Smooth muscle cell (in vitro differentiated cells): ENCODE data around the gene IFT80. TPM values are rescaled to one million over a fixed set of nuclear protein-coding genes. Genes with fewer than 3 reads are reported as not detected.

Experiments
- DNase-seq: peaks from one replicate; lab custom pipeline; 2025; ENCODE audit not compliant: unreplicated experiment; lab: John Stamatoyannopoulos, UW
- H2AFZ ChIP-seq: fragments of 200-600 bp; sonication (generic); 2 replicates; pipeline ENCODE4 v1.6.0; 2016; ENCODE audit warnings: antibody characterized with exemption, low read depth, mild to moderate bottlenecking
- H3F3A ChIP-seq: fragments of 200-600 bp; sonication (generic); 2 replicates; pipeline ENCODE4 v1.6.0; 2017; ENCODE audit warnings: antibody characterized with exemption, low read depth
- H3K27ac ChIP-seq: fragments of 200-600 bp; sonication (generic); 2 replicates; pipeline ENCODE4 v1.5.1; 2016; ENCODE audit warnings: low read depth, mild to moderate bottlenecking
- H3K27me3 ChIP-seq: fragments of 200-600 bp; sonication (generic); 2 replicates; pipeline ENCODE4 v1.6.1; 2016; ENCODE audit warnings: low read depth, mild to moderate bottlenecking
- H3K36me3 ChIP-seq: fragments of 200-600 bp; sonication (generic); 2 replicates; pipeline ENCODE4 v1.5.1; 2016; ENCODE audit warnings: low read depth
- H3K4me1 ChIP-seq: fragments of 200-600 bp; sonication (generic); 2 replicates; pipeline ENCODE4 v1.5.1; 2016; ENCODE audit warnings: low read depth
- H3K4me2 ChIP-seq: fragments of 200-600 bp; sonication (generic); 2 replicates; pipeline ENCODE4 v1.6.0; 2016; ENCODE audit warnings: mild to moderate bottlenecking
- H3K4me3 ChIP-seq: fragments of 200-600 bp; sonication (generic); 2 replicates; pipeline ENCODE4 v1.5.1; 2016; ENCODE audit warnings: mild to moderate bottlenecking
- H3K79me2 ChIP-seq: fragments of 200-600 bp; sonication (generic); 2 replicates; pipeline ENCODE4 v1.6.0; 2016; ENCODE audit warnings: low read depth, mild to moderate bottlenecking
- H3K9ac ChIP-seq: fragments of 200-600 bp; sonication (generic); 2 replicates; pipeline ENCODE4 v1.6.0; 2016; ENCODE audit warnings: low read depth
- H3K9me3 ChIP-seq: fragments of 200-600 bp; sonication (generic); replicated peaks from 2 replicates; pipeline ENCODE4 v1.5.1; 2016; ENCODE audit warnings: low read depth
- H4K20me1 ChIP-seq: fragments of 200-600 bp; sonication (generic); 2 replicates; pipeline ENCODE4 v1.6.0; 2016; ENCODE audit warnings: low read depth
- CTCF ChIP-seq: fragments of 200-600 bp; sonication (generic); IDR thresholded peaks from 2 replicates; pipeline ENCODE4 v1.5.1; 2017; ENCODE audit warnings: borderline replicate concordance, mild to moderate bottlenecking, antibody characterized with exemption; ENCODE audit not compliant: insufficient read depth, poor library complexity, severe bottlenecking
- WGBS: methylation state at CpG from one replicate; pipeline ENCODE4 v1.1.7; 2016; ENCODE audit warnings: low lambda C conversion rate; 5-methylcytosine and 5-hydroxymethylcytosine counted together
- polyA plus RNA-seq: library from polyadenylated mRNA; unstranded; fragments of >200 nt; fragmentation: Nextera tagmentation; extraction: Ambion mirVana; gene quantifications from 2 replicates; pipeline ENCODE4 v1.2.1, GENCODE V29; 2016
- total RNA-seq: library from RNA; depleted of rRNA; stranded (reverse); fragments of >200 nt; gene quantifications from 2 replicates; pipeline ENCODE4 v1.2.3, GENCODE V29; 2014

IFT80 gene
- total and polyA plus RNA-seq, 2 experiments from 2014 or later, result 8.3 to 61.5 TPM

DNA sequence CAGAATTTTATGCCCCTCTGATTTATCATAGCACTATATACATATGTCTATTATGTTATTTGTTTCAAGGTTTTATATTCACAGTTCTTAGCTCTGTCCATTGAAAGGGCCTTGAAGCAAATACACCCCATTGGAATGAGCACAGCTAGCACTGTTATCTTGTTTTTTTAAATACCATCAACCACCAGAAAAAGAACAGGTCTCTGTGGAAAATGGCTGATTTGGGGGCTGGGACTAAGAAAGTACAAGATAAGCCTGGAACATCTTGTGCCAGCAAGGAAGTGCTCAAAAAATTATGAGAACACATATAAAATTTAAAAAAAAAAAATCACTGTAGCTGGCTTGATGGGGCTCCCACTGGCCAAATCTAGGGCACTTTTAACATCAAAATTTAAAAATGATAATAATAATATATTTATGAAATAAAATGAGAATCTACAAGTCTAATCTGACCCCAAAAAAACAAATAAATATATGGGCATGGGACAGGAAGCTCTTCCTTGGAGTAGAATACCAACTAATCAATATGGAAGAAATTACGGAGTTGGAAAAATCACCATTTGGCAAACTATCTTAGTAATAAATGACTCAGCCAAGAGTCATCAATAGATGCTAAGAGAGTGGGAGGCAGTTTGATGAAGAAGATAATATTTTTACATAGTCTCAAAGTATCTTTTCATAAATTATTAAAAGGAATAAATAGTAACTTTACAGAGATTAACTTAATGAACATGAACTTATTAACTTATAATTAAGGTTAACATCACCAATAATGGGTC, 20.5 kb downstream of the IFT80 start:
- Histone ChIP-seq H4K20me1 (no peaks in the 10 kb centered on the region), H3K27ac (no peak overlapping the region), H3F3A (no peaks in the 10 kb centered on the region), H3K4me3 (no peak overlapping the region), H3K27me3 (no peaks in the 10 kb centered on the region), H3K36me3 (peaks cover 7% of the 10 kb centered on the region), H3K79me2 (peaks cover 5% of the 10 kb centered on the region), H3K4me1 (peaks cover 4% of the 10 kb centered on the region), H3K4me2 (no peak overlapping the region), H3K9me3 (no peaks in the 10 kb centered on the region), H3K9ac (no peak overlapping the region), H2AFZ (no peak overlapping the region)
- WGBS, result 92% methylated on average over 1 of the region's 1 CpG
- no peak for TF ChIP-seq CTCF
- DNase-seq, result no peak

DNA sequence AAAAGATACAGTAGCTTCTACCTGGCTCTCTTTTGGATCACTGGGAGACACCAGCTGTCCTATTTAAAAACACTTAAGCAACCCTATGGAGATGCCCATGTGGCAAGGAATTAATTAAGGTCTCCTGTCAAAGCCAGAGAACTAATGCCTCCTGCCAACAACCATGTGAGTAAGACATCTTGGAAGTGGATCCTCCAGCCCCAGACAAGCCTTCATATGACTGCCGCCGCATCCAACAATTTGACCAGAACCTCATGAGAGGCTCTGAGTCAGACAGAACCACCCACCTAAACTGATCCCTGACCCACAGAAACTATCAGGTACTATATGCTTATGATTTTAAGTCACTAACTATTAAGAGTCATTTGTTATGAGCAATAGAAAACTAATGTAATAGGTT, 22.3 kb downstream of the IFT80 start:
- peaks cover 7% of the 10 kb centered on the region for H3K36me3 ChIP-seq
- no peak overlapping the region for H3K9ac ChIP-seq
- no peaks in the 10 kb centered on the region for H4K20me1 ChIP-seq
- no peak overlapping the region for H3K4me3 ChIP-seq
- H3K79me2 ChIP-seq, result no peaks in the 10 kb centered on the region
- H3K4me1 ChIP-seq, result peaks cover 2% of the 10 kb centered on the region
- no peaks in the 10 kb centered on the region for H3F3A ChIP-seq
- H3K9me3 ChIP-seq, result no peaks in the 10 kb centered on the region
- no peaks in the 10 kb centered on the region for H3K27me3 ChIP-seq
- TF ChIP-seq CTCF, result no peak
- no peak overlapping the region for H3K27ac ChIP-seq
- no peak for DNase-seq
- no peak overlapping the region for H2AFZ ChIP-seq
- WGBS, result 94% methylated on average over 2 of the region's 2 CpGs
- no peak overlapping the region for H3K4me2 ChIP-seq

GRCh38 chr3:160374925-160375324, 24.1 kb downstream of the IFT80 start:
- Histone ChIP-seq H3K79me2 (no peaks in the 10 kb centered on the region), H3K27me3 (no peaks in the 10 kb centered on the region), H2AFZ (no peak overlapping the region), H4K20me1 (no peaks in the 10 kb centered on the region), H3K4me1 (no peaks in the 10 kb centered on the region), H3K4me2 (no peak overlapping the region), H3K9ac (no peak overlapping the region), H3K9me3 (no peaks in the 10 kb centered on the region), H3K36me3 (peaks cover 7% of the 10 kb centered on the region), H3K4me3 (no peak overlapping the region), H3F3A (no peaks in the 10 kb centered on the region), H3K27ac (no peak overlapping the region)
- no peak for DNase-seq
- 100% methylated on average over 1 of the region's 1 CpG for WGBS
- no peak for TF ChIP-seq CTCF

DNA sequence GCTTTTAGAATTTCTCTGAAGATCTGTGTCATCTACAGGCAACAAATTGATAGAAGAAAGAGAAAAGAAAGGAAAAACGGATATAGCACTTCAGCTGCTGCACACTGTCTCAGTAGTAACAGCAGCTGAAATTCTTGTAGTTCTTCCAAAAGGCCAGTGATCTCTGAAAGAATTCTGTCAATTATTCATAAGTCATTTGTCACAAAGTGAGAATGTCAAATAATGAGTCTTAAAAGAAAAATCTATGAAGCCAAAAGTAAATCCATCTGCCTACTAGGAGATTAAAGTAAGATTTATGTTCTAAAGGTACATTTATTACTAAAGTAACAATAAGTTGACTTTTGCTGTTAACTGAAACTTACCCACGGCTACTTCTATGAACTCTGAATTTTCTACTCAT, 24.6 kb downstream of the IFT80 start:
- no peak for DNase-seq
- no peak overlapping the region for H2AFZ ChIP-seq
- WGBS, result 96% methylated on average over 2 of the region's 2 CpGs
- no peaks in the 10 kb centered on the region for H4K20me1 ChIP-seq
- no peaks in the 10 kb centered on the region for H3F3A ChIP-seq
- no peaks in the 10 kb centered on the region for H3K27me3 ChIP-seq
- no peak for TF ChIP-seq CTCF
- no peak overlapping the region for H3K27ac ChIP-seq
- no peaks in the 10 kb centered on the region for H3K9me3 ChIP-seq
- H3K4me3 ChIP-seq, result no peak overlapping the region
- no peaks in the 10 kb centered on the region for H3K79me2 ChIP-seq
- no peak overlapping the region for H3K4me2 ChIP-seq
- peaks cover 7% of the 10 kb centered on the region for H3K36me3 ChIP-seq
- H3K9ac ChIP-seq, result no peak overlapping the region
- H3K4me1 ChIP-seq, result no peaks in the 10 kb centered on the region
